Measurements from ENCODE around the gene CTBS. TPM values are rescaled to one million over a fixed set of nuclear protein-coding genes. Genes with fewer than 3 reads are reported as not detected.
"Not testable (repeated sequence)": the region's sequence is repeated elsewhere in the genome, so short reads cannot be mapped to it uniquely, and the experiment has no call there.

Gene CTBS
- total RNA-seq, 1 experiment from 2014 or later, result 3.7 TPM

GRCh38 chr1:84598846-84599741 lies 24.9 kb upstream of the CTBS start:
- no peaks in the 10 kb centered on the region for H3K27me3 ChIP-seq (ENCODE audit: low read length)
- intact Hi-C loops (cut with micrococcal nuclease), result loop anchor here (2.0 kb wide), 2 partner anchors 24 to 92 kb away; partner anchors contain the start of genes CTBS, GNG5 and SPATA1
- POLR2A ChIA-PET (ENCODE audit: unreplicated experiment), result interaction anchor here (0.6 kb wide), 1 partner anchor 177 kb away, joined by 3 read pairs; no protein-coding TSS in a partner anchor
- TF ChIP-seq EZH2 (IDR thresholded peaks at IDR 0.05; ENCODE audit: low read length, unreplicated experiment), result no peak
- peak overlapping the region; percentile 71 for H3K9ac ChIP-seq (ENCODE audit: low read length)
- peak overlapping the region; percentile 84 for H3K4me2 ChIP-seq (ENCODE audit: low read length)
- ATAC-seq (peak; percentile 64), DNase-seq (peak; percentile 92)
- CTCF ChIA-PET, result no interaction called here
- H3K79me2 ChIP-seq (ENCODE audit: low read length), result no peaks in the 10 kb centered on the region
- peak overlapping the region; percentile 47 for H3K4me3 ChIP-seq (ENCODE audit: low read length)
- H3K9me2 ChIP-seq (replicated peaks; ENCODE audit: low read length), result no peaks in the 10 kb centered on the region
- no TSS peak for BruUV-seq (replicated peaks)
- peak overlapping the region; percentile 71 for H2AFZ ChIP-seq (ENCODE audit: low read length)
- no peaks in the 10 kb centered on the region for H4K20me1 ChIP-seq (ENCODE audit: low read length)
- H3F3A ChIP-seq (ENCODE audit: low read length, unreplicated experiment), result peaks cover 15% of the 10 kb centered on the region
- no peaks in the 10 kb centered on the region for H3K36me3 ChIP-seq (ENCODE audit: low read depth, low read length)
- peaks cover 37% of the 10 kb centered on the region for H3K4me1 ChIP-seq (ENCODE audit: insufficient read depth, low read length)
- peak overlapping the region; percentile 97 for H3K27ac ChIP-seq (ENCODE audit: low read length)
- H3K9me3 ChIP-seq (ENCODE audit: low read length), result no peaks in the 10 kb centered on the region

- H3K4me1 ChIP-seq (ENCODE audit: insufficient read depth, low read length), result peaks cover 34% of the 10 kb centered on the region
- CTCF ChIA-PET, result no interaction called here
- H4K20me1 ChIP-seq (ENCODE audit: low read length), result no peaks in the 10 kb centered on the region
- peaks cover 13% of the 10 kb centered on the region for H3F3A ChIP-seq (ENCODE audit: low read length, unreplicated experiment)
- no peaks in the 10 kb centered on the region for H3K9me2 ChIP-seq (replicated peaks; ENCODE audit: low read length)
- H3K36me3 ChIP-seq (ENCODE audit: low read depth, low read length), result 0 out of 2 replicates have a peak, but pooled peaks cover 3% of the 10 kb centered on the region
- no peak for ATAC-seq
- intact Hi-C loops (cut with micrococcal nuclease), result loop anchor here (2.0 kb wide), 2 partner anchors 24 to 92 kb away; partner anchors contain the start of genes CTBS, GNG5 and SPATA1
- H3K9ac ChIP-seq (ENCODE audit: low read length), result peak overlapping the region; percentile 71
- POLR2A ChIA-PET (ENCODE audit: unreplicated experiment), result no interaction called here
- H3K4me3 ChIP-seq (ENCODE audit: low read length), result peak overlapping the region; percentile 47; the same call in 1 of the 2 replicates
- H2AFZ ChIP-seq (ENCODE audit: low read length), result peak overlapping the region; percentile 71
- no peaks in the 10 kb centered on the region for H3K27me3 ChIP-seq (ENCODE audit: low read length)
- H3K79me2 ChIP-seq (ENCODE audit: low read length), result no peaks in the 10 kb centered on the region
- no peak for DNase-seq
- no TSS peak for BruUV-seq (replicated peaks)
- no peaks in the 10 kb centered on the region for H3K9me3 ChIP-seq (ENCODE audit: low read length)
- TF ChIP-seq EZH2phosphoT487 (IDR thresholded peaks at IDR 0.05; ENCODE audit: borderline replicate concordance, low read length), result no peak
- TF ChIP-seq EZH2 (IDR thresholded peaks at IDR 0.05; ENCODE audit: low read length, unreplicated experiment), result no peak
- TF ChIP-seq CTCF (conservative IDR thresholded peaks at IDR 0.05; ENCODE audit: low read depth, low read length), result no peak
- peak overlapping the region; percentile 97 for H3K27ac ChIP-seq (ENCODE audit: low read length)
- H3K4me2 ChIP-seq (ENCODE audit: low read length), result peak overlapping the region; percentile 84
These were observed 24.2 kb upstream of the CTBS start for GRCh38 chr1:84598418-84598817.

- DNase-seq (no peak), ATAC-seq (no peak)
- TF ChIP-seq EZH2phosphoT487 (IDR thresholded peaks at IDR 0.05; ENCODE audit: borderline replicate concordance, low read length) (no peak), CTCF (conservative IDR thresholded peaks at IDR 0.05; ENCODE audit: low read depth, low read length) (no peak), EZH2 (IDR thresholded peaks at IDR 0.05; ENCODE audit: low read length, unreplicated experiment) (no peak)
- no peaks in the 10 kb centered on the region for H3K9me3 ChIP-seq (ENCODE audit: low read length)
- peaks cover 25% of the 10 kb centered on the region for H3K4me1 ChIP-seq (ENCODE audit: insufficient read depth, low read length)
- 0 out of 2 replicates have a peak, but pooled peaks cover 3% of the 10 kb centered on the region for H3K36me3 ChIP-seq (ENCODE audit: low read depth, low read length)
- no peaks in the 10 kb centered on the region for H4K20me1 ChIP-seq (ENCODE audit: low read length)
- CTCF ChIA-PET, result interaction anchor here (0.5 kb wide), 1 partner anchor 163 kb away, joined by 3 read pairs; no protein-coding TSS in a partner anchor
- peaks cover 9% of the 10 kb centered on the region for H3F3A ChIP-seq (ENCODE audit: low read length, unreplicated experiment)
- H3K27me3 ChIP-seq (ENCODE audit: low read length), result no peaks in the 10 kb centered on the region
- no peaks in the 10 kb centered on the region for H3K79me2 ChIP-seq (ENCODE audit: low read length)
- H3K9ac ChIP-seq (ENCODE audit: low read length), result no peak overlapping the region
- no peak overlapping the region for H2AFZ ChIP-seq (ENCODE audit: low read length)
- H3K4me3 ChIP-seq (ENCODE audit: low read length), result no peak overlapping the region
- no peak overlapping the region for H3K27ac ChIP-seq (ENCODE audit: low read length)
- POLR2A ChIA-PET (ENCODE audit: unreplicated experiment), result no interaction called here
- no peak overlapping the region for H3K4me2 ChIP-seq (ENCODE audit: low read length)
- BruUV-seq (replicated peaks), result no TSS peak
- intact Hi-C loops (cut with micrococcal nuclease), result no loop called here
- H3K9me2 ChIP-seq (replicated peaks; ENCODE audit: low read length), result no peaks in the 10 kb centered on the region
These were observed 22.8 kb upstream of the CTBS start for GRCh38 chr1:84597011-84597410.

- intact Hi-C loops (cut with micrococcal nuclease); POLR2A ChIA-PET (ENCODE audit: unreplicated experiment); H3K9me3 ChIP-seq (ENCODE audit: low read length); H3K4me2 ChIP-seq (ENCODE audit: low read length); H3K27ac ChIP-seq (ENCODE audit: low read length); DNase-seq; CTCF ChIA-PET; H4K20me1 ChIP-seq (ENCODE audit: low read length); H3K4me3 ChIP-seq (ENCODE audit: low read length); H3K9ac ChIP-seq (ENCODE audit: low read length); BruUV-seq (replicated peaks); H3K27me3 ChIP-seq (ENCODE audit: low read length); H3K36me3 ChIP-seq (ENCODE audit: low read depth, low read length); H2AFZ ChIP-seq (ENCODE audit: low read length); ATAC-seq; H3K9me2 ChIP-seq (replicated peaks; ENCODE audit: low read length); H3K79me2 ChIP-seq (ENCODE audit: low read length); H3F3A ChIP-seq (ENCODE audit: low read length, unreplicated experiment): not testable (repeated sequence)
- peaks cover 23% of the 10 kb centered on the region for H3K4me1 ChIP-seq (ENCODE audit: insufficient read depth, low read length)
These were observed 20.7 kb upstream of the CTBS start for GRCh38 chr1:84594959-84595358.

All from PC-3 (cell line).